Mesothelial cell of epicardium (in vitro differentiated cells): Measurements from ENCODE around the gene WNT4. TPM values are rescaled to one million over a fixed set of nuclear protein-coding genes. Genes with fewer than 3 reads are reported as not detected.
A peak's percentile ranks its signal among the peaks of the same experiment; 100 is the strongest.

Source experiments
- DNase-seq, 2 experiments: peaks; one replicate each; pipeline ENCODE4 v3.0.0; 2021; ENCODE audit warnings: low spot score in 2 of 2; ENCODE audit not compliant: unreplicated experiment in 2 of 2
- H3K27ac Mint-ChIP-seq: 2 replicates; pipeline ENCODE4 v1.8.0; 2021; ENCODE audit warnings: mixed read lengths
- H3K27me3 Mint-ChIP-seq: 2 replicates; pipeline ENCODE4 v1.8.0; 2021; ENCODE audit warnings: low read depth, mixed read lengths
- H3K36me3 Mint-ChIP-seq: 2 replicates; pipeline ENCODE4 v1.8.0; 2021; ENCODE audit warnings: mixed read lengths
- H3K4me1 Mint-ChIP-seq: 2 replicates; pipeline ENCODE4 v1.8.0; 2021; ENCODE audit warnings: mixed read lengths
- H3K4me3 Mint-ChIP-seq: 2 replicates; pipeline ENCODE4 v1.8.0; 2021; ENCODE audit warnings: mild to moderate bottlenecking, moderate library complexity, mixed read lengths
- H3K9me3 Mint-ChIP-seq: 2 replicates; pipeline ENCODE4 v1.8.0; 2021; ENCODE audit warnings: mixed read lengths
- total RNA-seq: library from RNA; stranded (reverse); gene quantifications from 3 replicates; pipeline ENCODE4 v1.2.1, GENCODE V29; 2021
- TF ChIP-seq, protein P1 (sequence below): fragments of 200-600 bp; sonication (generic); IDR thresholded peaks from one replicate; pipeline ENCODE4 v1.5.0; 2021; ENCODE audit warnings: antibody characterized with exemption; ENCODE audit not compliant: unreplicated experiment

WNT4 gene
- total RNA-seq, 1 donor from 2014 or later, result 38.7 TPM

- TF ChIP-seq, protein P1, sequence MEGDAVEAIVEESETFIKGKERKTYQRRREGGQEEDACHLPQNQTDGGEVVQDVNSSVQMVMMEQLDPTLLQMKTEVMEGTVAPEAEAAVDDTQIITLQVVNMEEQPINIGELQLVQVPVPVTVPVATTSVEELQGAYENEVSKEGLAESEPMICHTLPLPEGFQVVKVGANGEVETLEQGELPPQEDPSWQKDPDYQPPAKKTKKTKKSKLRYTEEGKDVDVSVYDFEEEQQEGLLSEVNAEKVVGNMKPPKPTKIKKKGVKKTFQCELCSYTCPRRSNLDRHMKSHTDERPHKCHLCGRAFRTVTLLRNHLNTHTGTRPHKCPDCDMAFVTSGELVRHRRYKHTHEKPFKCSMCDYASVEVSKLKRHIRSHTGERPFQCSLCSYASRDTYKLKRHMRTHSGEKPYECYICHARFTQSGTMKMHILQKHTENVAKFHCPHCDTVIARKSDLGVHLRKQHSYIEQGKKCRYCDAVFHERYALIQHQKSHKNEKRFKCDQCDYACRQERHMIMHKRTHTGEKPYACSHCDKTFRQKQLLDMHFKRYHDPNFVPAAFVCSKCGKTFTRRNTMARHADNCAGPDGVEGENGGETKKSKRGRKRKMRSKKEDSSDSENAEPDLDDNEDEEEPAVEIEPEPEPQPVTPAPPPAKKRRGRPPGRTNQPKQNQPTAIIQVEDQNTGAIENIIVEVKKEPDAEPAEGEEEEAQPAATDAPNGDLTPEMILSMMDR, result no peak
- H3K36me3 Mint-ChIP-seq, result peaks cover 15% of the 10 kb centered on the region
- DNase-seq, result no peak
Observed at GRCh38 chr1:22071511-22071910, 71.4 kb downstream of the WNT4 start.

More at GRCh38 chr1:22071511-22071910, 71.4 kb downstream of the WNT4 start:
- Mint-ChIP-seq H3K4me1 (peaks cover 43% of the 10 kb centered on the region), H3K27ac (peak overlapping the region; percentile 51), H3K9me3 (peaks cover 3% of the 10 kb centered on the region), H3K27me3 (no peaks in the 10 kb centered on the region), H3K4me3 (no peak overlapping the region)

Other genes with a start within 250 kb of the WNT4 start
- gene HSPG2, start 205.8 kb downstream of the WNT4 start, total RNA-seq, result 221 to 226 TPM (median 221 TPM) in 3 replicates
- gene CELA3B, start 166.1 kb downstream of the WNT4 start, total RNA-seq, result not detected in 3 replicates
- gene CELA3A, start 141.4 kb downstream of the WNT4 start, total RNA-seq, result not detected in 3 replicates
- 239 to 246 TPM (median 244 TPM) in 3 replicates for gene CDC42, start 90.4 kb downstream of the WNT4 start, total RNA-seq